Measurements from ENCODE around the gene ALDH8A1. TPM values are rescaled to one million over a fixed set of nuclear protein-coding genes. Genes with fewer than 3 reads are reported as not detected.
A peak's percentile ranks its signal among the peaks of the same experiment; 100 is the strongest.

Gene ALDH8A1
- polyA plus RNA-seq, 1 donor (not counting 4 experiments of a cell fraction or from before 2014, with no cell fraction given) = 0.66 TPM

GRCh38 chr6:134870677-134871498, 79.0 kb downstream of the ALDH8A1 start:
- Histone ChIP-seq H3K9me1 (ENCODE audit: control insufficient read depth, extremely low read depth, insufficient read depth, low read length) (no peaks in the 10 kb centered on the region), H3K36me3 (ENCODE audit: control insufficient read depth in 2 of 2, extremely low read depth in 1 of 2, insufficient read depth in 2 of 2, low read length in 2 of 2) (no peaks in the 10 kb centered on the region), H3K4me3 (ENCODE audit: control insufficient read depth in 2 of 3, extremely low read depth in 1 of 3, insufficient read depth in 2 of 3, low read depth in 1 of 3, low read length in 3 of 3) (peak overlapping the region in 1 of 3 experiments; percentile 33), H3K9me3 (ENCODE audit: control insufficient read depth, low read depth, low read length) (no peaks in the 10 kb centered on the region), H3K27me3 (ENCODE audit: control insufficient read depth, extremely low read depth, insufficient read depth, low read length) (no peaks in the 10 kb centered on the region), H4K20me1 (ENCODE audit: control insufficient read depth, extremely low read depth, insufficient read depth, low read length) (no peaks in the 10 kb centered on the region), H3K9ac (ENCODE audit: control insufficient read depth, extremely low read depth, insufficient read depth, low read length) (peak overlapping the region; percentile 55), H3K4me1 (ENCODE audit: control insufficient read depth, extremely low read depth, insufficient read depth, low read length) (peaks cover 9% of the 10 kb centered on the region), H3K27ac (ENCODE audit: control insufficient read depth, insufficient read depth, low read length) (peak overlapping the region; percentile 70), H3K79me2 (ENCODE audit: control insufficient read depth, insufficient read depth, low read length) (no peaks in the 10 kb centered on the region), H3K4me2 (ENCODE audit: control insufficient read depth, extremely low read depth, insufficient read depth, low read depth, low read length) (peak overlapping the region; percentile 55), H2AFZ (ENCODE audit: control insufficient read depth, low read length) (peak overlapping the region; percentile 68)
- DNase-seq (ENCODE audit: low read depth, low spot score) (no peak), FAIRE-seq (peak; percentile 98)
- no peak for TF ChIP-seq EZH2 (IDR thresholded peaks at IDR 0.05; ENCODE audit: low read length)
- dilution Hi-C loops (cut with MboI; ENCODE audit: extremely low pct_ligation_motif_present, low sequenced_read_pairs) = no loop called here

DNA sequence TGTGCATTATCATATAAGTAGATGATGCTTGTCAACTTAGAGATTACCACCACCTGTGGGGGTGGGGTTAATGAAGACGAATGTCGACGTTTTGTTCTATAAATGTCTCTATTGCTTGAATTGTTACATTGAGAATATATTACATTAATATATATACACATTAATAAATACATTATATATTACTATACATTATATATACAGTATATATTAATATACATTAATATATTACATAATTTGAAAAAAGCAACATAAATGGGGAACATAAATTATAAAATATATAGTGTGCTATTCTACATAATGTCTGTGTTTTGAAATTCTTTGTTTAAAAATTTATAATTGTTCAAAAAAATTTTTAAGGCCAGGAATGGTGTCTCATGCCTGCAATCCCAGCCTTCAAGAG, 81.1 kb downstream of the ALDH8A1 start:
- no peaks in the 10 kb centered on the region for H3K9me1 ChIP-seq (ENCODE audit: control insufficient read depth, extremely low read depth, insufficient read depth, low read length)
- H3K9me3 ChIP-seq (ENCODE audit: control insufficient read depth, low read depth, low read length) = no peaks in the 10 kb centered on the region
- H3K9ac ChIP-seq (ENCODE audit: control insufficient read depth, extremely low read depth, insufficient read depth, low read length) = no peak overlapping the region
- no peaks in the 10 kb centered on the region for H4K20me1 ChIP-seq (ENCODE audit: control insufficient read depth, extremely low read depth, insufficient read depth, low read length)
- H3K4me3 ChIP-seq (ENCODE audit: control insufficient read depth in 2 of 3, extremely low read depth in 1 of 3, insufficient read depth in 2 of 3, low read depth in 1 of 3, low read length in 3 of 3) = no peak overlapping the region
- H3K4me2 ChIP-seq (ENCODE audit: control insufficient read depth, extremely low read depth, insufficient read depth, low read depth, low read length) = no peak overlapping the region
- H3K4me1 ChIP-seq (ENCODE audit: control insufficient read depth, extremely low read depth, insufficient read depth, low read length) = peaks cover 9% of the 10 kb centered on the region
- H3K79me2 ChIP-seq (ENCODE audit: control insufficient read depth, insufficient read depth, low read length) = no peaks in the 10 kb centered on the region
- no peak overlapping the region for H3K27ac ChIP-seq (ENCODE audit: control insufficient read depth, insufficient read depth, low read length)
- no peak for FAIRE-seq
- no peak overlapping the region for H2AFZ ChIP-seq (ENCODE audit: control insufficient read depth, low read length)
- TF ChIP-seq, protein P1, sequence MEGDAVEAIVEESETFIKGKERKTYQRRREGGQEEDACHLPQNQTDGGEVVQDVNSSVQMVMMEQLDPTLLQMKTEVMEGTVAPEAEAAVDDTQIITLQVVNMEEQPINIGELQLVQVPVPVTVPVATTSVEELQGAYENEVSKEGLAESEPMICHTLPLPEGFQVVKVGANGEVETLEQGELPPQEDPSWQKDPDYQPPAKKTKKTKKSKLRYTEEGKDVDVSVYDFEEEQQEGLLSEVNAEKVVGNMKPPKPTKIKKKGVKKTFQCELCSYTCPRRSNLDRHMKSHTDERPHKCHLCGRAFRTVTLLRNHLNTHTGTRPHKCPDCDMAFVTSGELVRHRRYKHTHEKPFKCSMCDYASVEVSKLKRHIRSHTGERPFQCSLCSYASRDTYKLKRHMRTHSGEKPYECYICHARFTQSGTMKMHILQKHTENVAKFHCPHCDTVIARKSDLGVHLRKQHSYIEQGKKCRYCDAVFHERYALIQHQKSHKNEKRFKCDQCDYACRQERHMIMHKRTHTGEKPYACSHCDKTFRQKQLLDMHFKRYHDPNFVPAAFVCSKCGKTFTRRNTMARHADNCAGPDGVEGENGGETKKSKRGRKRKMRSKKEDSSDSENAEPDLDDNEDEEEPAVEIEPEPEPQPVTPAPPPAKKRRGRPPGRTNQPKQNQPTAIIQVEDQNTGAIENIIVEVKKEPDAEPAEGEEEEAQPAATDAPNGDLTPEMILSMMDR (optimal IDR thresholded peaks at IDR 0.05 in 1 of 3, IDR thresholded peaks at IDR 0.05 in 1 of 3, conservative IDR thresholded peaks at IDR 0.05 in 1 of 3; ENCODE audit: extremely low read depth in 1 of 3, insufficient read depth in 2 of 3, low read length in 3 of 3) = no peak
- TF ChIP-seq EZH2 (IDR thresholded peaks at IDR 0.05; ENCODE audit: low read length) = no peak
- dilution Hi-C loops (cut with MboI; ENCODE audit: extremely low pct_ligation_motif_present, low sequenced_read_pairs) = no loop called here
- no peaks in the 10 kb centered on the region for H3K36me3 ChIP-seq (ENCODE audit: control insufficient read depth in 2 of 2, extremely low read depth in 1 of 2, insufficient read depth in 2 of 2, low read length in 2 of 2)
- no peak for DNase-seq (ENCODE audit: low read depth, low spot score)
- H3K27me3 ChIP-seq (ENCODE audit: control insufficient read depth, extremely low read depth, insufficient read depth, low read length) = no peaks in the 10 kb centered on the region

Other genes with a start within 250 kb of the ALDH8A1 start
- gene HBS1L, start 104.7 kb upstream of the ALDH8A1 start, polyA plus RNA-seq = 47.5 to 61.6 TPM (median 57.2 TPM) in 3 replicates
- 0.04 to 0.06 TPM in 2 of 3 replicates, not detected in the other for gene MYB, start 231.2 kb upstream of the ALDH8A1 start, polyA plus RNA-seq

Measured in keratinocyte (primary cell).